IPS DF 6.9 (cell line): ENCODE data around the gene BIVM.

Source experiments
- DNase-seq: peaks from one replicate; pipeline ENCODE4 v3.0.0-alpha.2; 2013; ENCODE audit warnings: low read depth, low spot score
- H3K27ac ChIP-seq: one replicate; pipeline ENCODE4 v1.5.1; 2013; ENCODE audit warnings: low read length, control low read depth
- H3K27me3 ChIP-seq: 2 replicates; pipeline ENCODE4 v1.6.1; 2013; ENCODE audit warnings: mild to moderate bottlenecking, low read length; ENCODE audit not compliant: control insufficient read depth, insufficient read depth
- H3K36me3 ChIP-seq: 2 replicates; pipeline ENCODE4 v1.6.1; 2013; ENCODE audit warnings: low read length; ENCODE audit not compliant: control insufficient read depth, insufficient read depth
- H3K4me1 ChIP-seq: 2 replicates; pipeline ENCODE4 v1.6.1; 2013; ENCODE audit warnings: low read length; ENCODE audit not compliant: control insufficient read depth, insufficient read depth
- H3K4me3 ChIP-seq: 2 replicates; pipeline ENCODE4 v1.5.1; 2013; ENCODE audit warnings: mild to moderate bottlenecking, low read length
- H3K9me3 ChIP-seq: 2 replicates; pipeline ENCODE4 v1.6.1; 2013; ENCODE audit warnings: low read length, inconsistent platforms; ENCODE audit not compliant: control insufficient read depth, insufficient read depth
- WGBS: extraction: QIAGEN DNeasy Blood & Tissue Kit; methylation state at CpG from one replicate; pipeline ENCODE4 v1.1.7; 2013; ENCODE audit warnings: mixed read lengths, missing lambda C conversion rate; ENCODE audit not compliant: insufficient read length, insufficient coverage; 5-methylcytosine and 5-hydroxymethylcytosine counted together

The BIVM gene

GRCh38 chr13:102862624-102863210 is 63.8 kb downstream of the BIVM start:
- DNase-seq, result no peak
- Histone ChIP-seq H3K9me3 (no peaks in the 10 kb centered on the region), H3K27ac (no peak overlapping the region), H3K4me3 (no peak overlapping the region), H3K36me3 (peaks cover 18% of the 10 kb centered on the region), H3K4me1 (no peaks in the 10 kb centered on the region), H3K27me3 (no peaks in the 10 kb centered on the region)
- WGBS, result no CpG with 5 or more reads among the region's 13 CpGs

- Histone ChIP-seq H3K36me3 (peaks cover 18% of the 10 kb centered on the region), H3K27me3 (no peaks in the 10 kb centered on the region), H3K4me1 (no peaks in the 10 kb centered on the region), H3K27ac (no peak overlapping the region), H3K9me3 (no peaks in the 10 kb centered on the region), H3K4me3 (no peak overlapping the region)
- no CpG with 5 or more reads among the region's 4 CpGs for WGBS
- no peak for DNase-seq
Measured at GRCh38 chr13:102863590-102863989, 64.7 kb downstream of the BIVM start.

DNA sequence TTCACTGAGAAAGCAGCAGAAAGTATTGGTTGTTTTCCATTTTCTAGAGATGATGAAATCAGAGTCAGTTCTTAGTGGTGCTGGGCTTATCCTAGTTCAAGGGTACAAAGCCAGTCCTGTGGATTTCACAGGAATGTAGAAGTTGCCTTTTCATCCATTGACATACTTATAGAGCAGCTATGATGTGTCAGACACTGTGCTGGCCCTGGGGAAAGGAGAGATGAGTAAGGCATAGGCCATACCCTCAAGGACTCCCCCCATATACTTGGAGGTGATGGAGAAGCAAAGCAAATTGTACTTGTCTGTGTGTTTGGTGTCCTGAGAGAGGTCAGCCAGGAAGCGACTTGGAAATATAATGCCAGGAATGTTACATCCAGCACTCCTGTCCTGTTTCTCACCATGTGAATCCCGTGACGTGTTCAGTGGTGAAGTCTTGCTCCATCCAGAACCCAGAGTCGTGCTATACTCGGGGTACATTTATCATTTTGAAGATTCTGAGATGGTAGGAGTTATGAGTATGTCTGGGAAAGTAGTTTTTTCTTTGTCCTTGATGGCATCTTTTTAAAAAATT is 69.5 kb downstream of the BIVM start:
- no peak for DNase-seq
- peaks cover 7% of the 10 kb centered on the region for H3K36me3 ChIP-seq

DNA sequence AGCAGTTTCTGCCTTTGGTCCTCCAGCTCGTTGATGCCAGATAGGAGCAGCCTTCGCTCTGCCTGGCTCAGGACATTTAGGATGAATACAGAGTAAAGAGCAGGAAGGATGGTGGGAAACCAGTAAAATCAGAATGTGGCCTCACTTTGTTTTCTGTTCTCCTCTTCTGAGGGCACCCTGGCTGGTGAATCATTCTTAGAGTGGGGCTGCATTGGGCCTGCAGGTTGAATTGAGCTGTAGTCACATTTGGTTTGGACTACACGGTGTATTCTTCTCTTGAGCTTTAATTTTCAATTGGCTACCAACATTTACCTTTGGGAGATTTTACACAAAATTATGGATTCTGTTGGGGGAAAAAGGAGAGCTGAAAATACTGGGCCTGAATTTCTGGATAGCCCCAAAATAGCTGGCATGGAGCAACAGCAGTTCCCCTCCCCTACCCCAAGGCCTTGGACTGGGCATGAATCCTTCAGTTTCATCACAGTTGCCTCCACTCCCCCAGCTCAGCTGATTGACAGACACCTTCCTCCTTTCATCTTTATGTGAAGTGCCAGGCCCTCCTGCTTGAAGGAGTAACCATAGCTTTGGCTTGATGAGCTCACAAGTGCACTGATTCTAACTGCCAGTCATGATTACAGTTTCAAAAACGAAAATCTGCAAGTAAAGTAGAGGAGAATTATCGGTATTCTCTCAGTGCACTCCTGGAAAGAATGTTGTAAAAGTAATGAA is 71.2 kb downstream of the BIVM start:
- DNase-seq, result no peak
- Histone ChIP-seq H3K27ac (no peak overlapping the region), H3K36me3 (peaks cover 7% of the 10 kb centered on the region), H3K4me1 (no peaks in the 10 kb centered on the region), H3K9me3 (no peaks in the 10 kb centered on the region), H3K4me3 (no peak overlapping the region), H3K27me3 (no peaks in the 10 kb centered on the region)
- WGBS, result no CpG with 5 or more reads among the region's 5 CpGs

More for the DNA sequence above, 69.5 kb downstream of the BIVM start:
- no CpG with 5 or more reads among the region's 5 CpGs for WGBS
- no peak overlapping the region for H3K27ac ChIP-seq
- no peaks in the 10 kb centered on the region for H3K4me1 ChIP-seq
- no peaks in the 10 kb centered on the region for H3K9me3 ChIP-seq
- no peak overlapping the region for H3K4me3 ChIP-seq
- no peaks in the 10 kb centered on the region for H3K27me3 ChIP-seq

DNA sequence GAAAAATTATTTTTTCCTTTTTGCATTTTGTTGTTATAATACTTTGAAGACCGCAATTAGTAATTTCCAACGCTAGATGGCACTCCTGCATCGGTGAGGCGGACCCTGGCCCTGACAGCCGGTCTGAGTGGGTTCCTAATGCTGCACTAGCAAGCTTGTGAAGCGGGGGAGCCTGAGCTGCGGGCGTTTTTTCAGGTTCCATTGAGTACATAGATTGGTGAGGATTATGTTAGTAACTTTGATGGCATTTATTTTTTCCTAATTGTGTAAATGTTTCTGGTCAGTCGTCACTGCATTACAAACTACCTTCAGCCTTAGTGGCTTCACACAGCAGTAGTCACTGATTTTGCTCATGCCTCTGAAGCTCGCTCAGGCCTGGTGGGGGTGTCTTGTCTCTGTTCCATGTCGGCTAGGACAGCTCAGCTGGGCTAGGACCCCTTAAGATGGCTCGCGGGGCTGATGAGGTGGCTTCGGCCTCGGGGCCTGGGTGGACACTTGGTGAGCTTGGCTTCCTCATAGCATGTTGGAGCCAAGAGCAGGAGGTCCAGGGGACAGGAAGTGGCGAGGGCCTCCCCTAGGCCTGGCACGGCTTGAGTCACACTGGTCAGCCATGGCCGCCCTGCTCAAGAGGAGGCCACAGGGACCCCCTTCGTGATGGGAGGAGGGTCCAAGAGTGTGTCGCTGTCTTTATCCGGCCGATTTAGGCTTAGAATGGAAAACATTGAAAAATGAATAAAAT is 71.9 kb downstream of the BIVM start:
- H3K9me3 ChIP-seq, result no peaks in the 10 kb centered on the region
- no peaks in the 10 kb centered on the region for H3K27me3 ChIP-seq
- H3K36me3 ChIP-seq, result peaks cover 5% of the 10 kb centered on the region
- no peak overlapping the region for H3K4me3 ChIP-seq
- peak; percentile 47 for DNase-seq
- 100% methylated on average over 2 of the region's 22 CpGs for WGBS
- H3K4me1 ChIP-seq, result no peaks in the 10 kb centered on the region
- H3K27ac ChIP-seq, result no peak overlapping the region

- WGBS, result 100% methylated on average over 2 of the region's 7 CpGs
- no peaks in the 10 kb centered on the region for H3K9me3 ChIP-seq
Measured at GRCh38 chr13:102872131-102872530, 73.2 kb downstream of the BIVM start.

DNA sequence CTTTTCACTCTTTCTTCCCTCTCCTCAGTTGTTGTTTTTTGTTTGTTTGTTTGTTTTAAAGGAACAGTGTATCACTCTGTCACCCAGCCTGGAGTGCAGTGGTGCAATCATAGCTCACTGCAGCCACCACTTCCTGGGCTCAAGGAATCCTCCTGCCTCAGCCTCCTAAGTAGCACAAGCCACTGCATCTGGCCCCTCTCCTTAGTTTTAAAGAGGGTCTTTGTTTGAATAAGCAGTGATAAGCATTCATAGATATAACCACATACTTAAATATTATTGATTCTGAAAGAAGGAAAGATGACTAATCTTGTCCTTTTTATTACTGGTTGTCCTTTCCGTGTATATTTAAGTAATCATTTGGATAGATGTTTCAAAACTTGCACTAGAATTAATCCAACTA is 73.6 kb downstream of the BIVM start:
- no peak overlapping the region for H3K4me3 ChIP-seq
- no peak for DNase-seq
- no peaks in the 10 kb centered on the region for H3K27me3 ChIP-seq
- no peaks in the 10 kb centered on the region for H3K9me3 ChIP-seq
- no CpG with 5 or more reads among the region's 1 CpG for WGBS
- H3K4me1 ChIP-seq, result no peaks in the 10 kb centered on the region
- H3K36me3 ChIP-seq, result no peaks in the 10 kb centered on the region; the same call in 1 of the 2 replicates
- H3K27ac ChIP-seq, result no peak overlapping the region

More at GRCh38 chr13:102872131-102872530, 73.2 kb downstream of the BIVM start:
- Histone ChIP-seq H3K27me3 (no peaks in the 10 kb centered on the region), H3K4me1 (no peaks in the 10 kb centered on the region), H3K4me3 (no peak overlapping the region), H3K36me3 (no peaks in the 10 kb centered on the region; the same call in 1 of the 2 replicates), H3K27ac (no peak overlapping the region)
- no peak for DNase-seq

DNA sequence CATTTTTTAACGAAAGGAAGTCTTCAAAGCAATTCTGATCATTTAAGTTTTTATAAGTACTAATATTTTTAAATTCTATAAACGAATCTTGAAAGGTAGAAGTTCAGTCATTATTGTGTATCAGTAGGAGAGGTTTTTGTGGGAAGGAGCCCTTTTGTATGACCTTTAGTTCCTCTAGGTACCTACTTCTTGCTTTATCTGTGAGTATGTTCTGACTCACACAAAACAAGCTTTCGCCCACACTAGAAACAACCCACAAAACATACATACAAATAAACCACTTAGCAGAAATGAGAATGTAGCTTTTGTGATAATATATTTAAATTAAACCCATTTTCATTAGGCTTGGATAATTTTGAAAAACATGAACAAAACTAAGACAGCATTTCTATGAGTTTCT is 74.7 kb downstream of the BIVM start:
- Histone ChIP-seq H3K27me3 (no peaks in the 10 kb centered on the region), H3K36me3 (no peaks in the 10 kb centered on the region; the same call in 1 of the 2 replicates), H3K4me3 (no peak overlapping the region), H3K4me1 (no peaks in the 10 kb centered on the region), H3K9me3 (no peaks in the 10 kb centered on the region), H3K27ac (no peak overlapping the region)
- no CpG with 5 or more reads among the region's 3 CpGs for WGBS
- DNase-seq, result no peak

GRCh38 chr13:102875256-102875655 is 76.3 kb downstream of the BIVM start:
- DNase-seq, result no peak
- Histone ChIP-seq H3K4me1 (no peaks in the 10 kb centered on the region), H3K9me3 (no peaks in the 10 kb centered on the region), H3K27me3 (no peaks in the 10 kb centered on the region), H3K36me3 (no peaks in the 10 kb centered on the region; the same call in 1 of the 2 replicates), H3K4me3 (no peak overlapping the region), H3K27ac (no peak overlapping the region)
- WGBS, result no CpG with 5 or more reads among the region's 4 CpGs

GRCh38 chr13:102877303-102877702 is 78.4 kb downstream of the BIVM start:
- no peak for DNase-seq
- Histone ChIP-seq H3K27ac (no peak overlapping the region), H3K4me3 (no peak overlapping the region), H3K9me3 (no peaks in the 10 kb centered on the region), H3K27me3 (no peaks in the 10 kb centered on the region), H3K4me1 (no peaks in the 10 kb centered on the region), H3K36me3 (no peaks in the 10 kb centered on the region; the same call in 1 of the 2 replicates)
- WGBS, result no CpG with 5 or more reads among the region's 1 CpG
